GM23338 (cell line): ENCODE results near the gene DPF3. TPM values are rescaled to one million over a fixed set of nuclear protein-coding genes. Genes with fewer than 3 reads are reported as not detected.

Source experiments
- ATAC-seq: fragments of 200-7000 bp; cut with Tn5 transposase; 3 replicates; pipeline ENCODE4 v1.9.1; 2020
- DNase-seq: peaks from one replicate; pipeline ENCODE4 v3.0.0-alpha.2; 2015; ENCODE audit warnings: low spot score
- H2AFZ ChIP-seq: fragments of 200-600 bp; sonication (generic); 2 replicates; pipeline ENCODE4 v1.8.0; 2016; ENCODE audit warnings: antibody characterized with exemption, mild to moderate bottlenecking, moderate library complexity
- H3F3A ChIP-seq: fragments of 200-600 bp; sonication (generic); replicated peaks from 2 replicates; pipeline ENCODE4 v1.8.0; 2017; ENCODE audit warnings: antibody characterized with exemption, mixed run types, low read depth
- H3K27ac ChIP-seq: fragments of 200-600 bp; sonication (generic); 2 replicates; pipeline ENCODE4 v1.6.1; 2016; ENCODE audit warnings: low read depth
- H3K27me3 ChIP-seq: fragments of 200-600 bp; sonication (generic); 2 replicates; pipeline ENCODE4 v1.8.0; 2016; ENCODE audit warnings: mild to moderate bottlenecking, mixed run types, moderate library complexity; ENCODE audit not compliant: insufficient read depth
- H3K36me3 ChIP-seq: fragments of 200-600 bp; sonication (generic); 2 replicates; pipeline ENCODE4 v1.8.0; 2016; ENCODE audit warnings: mild to moderate bottlenecking; ENCODE audit not compliant: insufficient read depth
- H3K4me1 ChIP-seq: fragments of 200-600 bp; sonication (generic); 2 replicates; pipeline ENCODE4 v1.8.0; 2016; ENCODE audit warnings: mild to moderate bottlenecking, moderate library complexity; ENCODE audit not compliant: insufficient read depth
- H3K4me2 ChIP-seq: fragments of 200-600 bp; sonication (generic); 2 replicates; pipeline ENCODE4 v1.7.1; 2017; ENCODE audit warnings: mixed run types
- H3K4me3 ChIP-seq: fragments of 200-600 bp; sonication (generic); 2 replicates; pipeline ENCODE4 v1.6.1; 2016; ENCODE audit warnings: mixed run types
- H3K79me2 ChIP-seq: fragments of 200-600 bp; sonication (generic); replicated peaks from 2 replicates; pipeline ENCODE4 v1.8.0; 2017; ENCODE audit warnings: mild to moderate bottlenecking; ENCODE audit not compliant: insufficient read depth
- H3K9me2 ChIP-seq: fragments of 200-600 bp; sonication (generic); 2 replicates; pipeline ENCODE4 v1.8.0; 2017; ENCODE audit not compliant: insufficient read depth
- H4K20me1 ChIP-seq: fragments of 200-600 bp; sonication (generic); replicated peaks from 2 replicates; pipeline ENCODE4 v1.8.0; 2017; ENCODE audit warnings: mild to moderate bottlenecking; ENCODE audit not compliant: insufficient read depth
- H3K27ac Mint-ChIP-seq: 2 replicates; pipeline ENCODE4 v1.8.0; 2020; ENCODE audit warnings: inconsistent platforms, mild to moderate bottlenecking, moderate library complexity, mixed read lengths
- H3K27me3 Mint-ChIP-seq: 3 replicates; pipeline ENCODE4 v1.8.0; 2022; ENCODE audit warnings: low read depth, mild to moderate bottlenecking, moderate library complexity, mixed read lengths, inconsistent platforms; ENCODE audit not compliant: insufficient read depth, poor library complexity
- H3K36me3 Mint-ChIP-seq: 3 replicates; pipeline ENCODE4 v1.8.0; 2021; ENCODE audit warnings: low read depth, mild to moderate bottlenecking, inconsistent platforms, moderate library complexity, mixed read lengths
- H3K4me1 Mint-ChIP-seq: 3 replicates; pipeline ENCODE4 v1.8.0; 2020; ENCODE audit warnings: mild to moderate bottlenecking, inconsistent platforms, mixed read lengths
- H3K4me3 Mint-ChIP-seq: 3 replicates; pipeline ENCODE4 v1.8.0; 2021; ENCODE audit warnings: moderate library complexity, mild to moderate bottlenecking, inconsistent platforms, mixed read lengths
- H3K9me3 Mint-ChIP-seq: 3 replicates; pipeline ENCODE4 v1.8.0; 2020; ENCODE audit warnings: moderate library complexity, mild to moderate bottlenecking, inconsistent platforms, mixed read lengths
- CREB1 ChIP-seq: fragments of 250-450 bp; sonication (Bioruptor Pico); IDR thresholded peaks from 2 replicates; pipeline ENCODE4 v1.5.0; 2020; ENCODE audit warnings: low read depth, mild to moderate bottlenecking, moderate library complexity
- EZH2 ChIP-seq: fragments of 200-600 bp; sonication (generic); IDR thresholded peaks from one replicate; pipeline ENCODE4 v1.8.0; 2017; ENCODE audit warnings: antibody characterized with exemption, mild to moderate bottlenecking, low read depth; ENCODE audit not compliant: unreplicated experiment
- JUNB ChIP-seq: IDR thresholded peaks from one replicate; pipeline ENCODE4 v1.6.1; 2016; ENCODE audit warnings: antibody characterized with exemption; ENCODE audit not compliant: unreplicated experiment
- NANOG ChIP-seq: IDR thresholded peaks from 2 replicates; pipeline ENCODE4 v1.6.1; 2016; ENCODE audit warnings: antibody characterized with exemption, borderline replicate concordance
- ZNF114 ChIP-seq: fragments of 250-450 bp; sonication (Bioruptor Pico); IDR thresholded peaks from 2 replicates; pipeline ENCODE4 v1.5.0; 2020; ENCODE audit warnings: mild to moderate bottlenecking, moderate library complexity
- ZNF331 ChIP-seq: fragments of 250-450 bp; sonication (Bioruptor Pico); IDR thresholded peaks from 2 replicates; pipeline ENCODE4 v1.5.0; 2020; ENCODE audit warnings: low read depth, mild to moderate bottlenecking, moderate library complexity
- polyA plus RNA-seq: library from polyadenylated mRNA; unstranded; fragments of >200 nt; fragmentation: Nextera tagmentation; extraction: Ambion mirVana; gene quantifications from 2 replicates; pipeline ENCODE4 v1.2.1, GENCODE V29; 2016
- total RNA-seq: library from RNA; depleted of rRNA; stranded (reverse); fragments of >200 nt; shearing (Covaris generic); gene quantifications from 2 replicates; pipeline ENCODE4 v1.2.3, GENCODE V29; 2014

The DPF3 gene
- total and polyA plus RNA-seq, 2 experiments from 2014 or later: 0.18 to 1.0 TPM

- Histone ChIP-seq H4K20me1 (no peaks in the 10 kb centered on the region), H3K27ac (no peak overlapping the region), H3K79me2 (no peaks in the 10 kb centered on the region), H3K4me2 (no peak overlapping the region), H3F3A (no peaks in the 10 kb centered on the region), H3K27me3 (no peaks in the 10 kb centered on the region), H2AFZ (no peak overlapping the region), H3K36me3 (no peaks in the 10 kb centered on the region), H3K9me2 (0 out of 2 replicates have a peak, but pooled peaks cover 4% of the 10 kb centered on the region), H3K4me1 (no peaks in the 10 kb centered on the region), H3K4me3 (no peak overlapping the region)
- Mint-ChIP-seq H3K36me3 (no peaks in the 10 kb centered on the region), H3K4me3 (no peak overlapping the region), H3K27me3 (no peaks in the 10 kb centered on the region), H3K27ac (no peak overlapping the region), H3K4me1 (no peaks in the 10 kb centered on the region), H3K9me3 (no peaks in the 10 kb centered on the region)
- TF ChIP-seq EZH2: no peak
- TF ChIP-seq CREB1 (CRISPR knock-in tag): no peak
- no peak for ATAC-seq
- DNase-seq: no peak
Observed at GRCh38 chr14:72663956-72664650, 229.8 kb downstream of the DPF3 start.

- Mint-ChIP-seq H3K4me3 (no peak overlapping the region), H3K27ac (no peak overlapping the region), H3K4me1 (no peaks in the 10 kb centered on the region), H3K36me3 (no peaks in the 10 kb centered on the region), H3K27me3 (no peaks in the 10 kb centered on the region), H3K9me3 (no peaks in the 10 kb centered on the region)
- H3K4me3 ChIP-seq: no peak overlapping the region
- H3F3A ChIP-seq: no peaks in the 10 kb centered on the region
- no peak for ATAC-seq
- H3K9me2 ChIP-seq: 0 out of 2 replicates have a peak, but pooled peaks cover 4% of the 10 kb centered on the region
- H3K79me2 ChIP-seq: no peaks in the 10 kb centered on the region
- no peak overlapping the region for H3K27ac ChIP-seq
- no peaks in the 10 kb centered on the region for H3K36me3 ChIP-seq
- no peaks in the 10 kb centered on the region for H3K4me1 ChIP-seq
- H2AFZ ChIP-seq: no peak overlapping the region
- no peaks in the 10 kb centered on the region for H3K27me3 ChIP-seq
- DNase-seq: no peak
- TF ChIP-seq ZNF114 (CRISPR knock-in tag) (no peak), NANOG (no peak), JUNB (no peak)
- no peak overlapping the region for H3K4me2 ChIP-seq
- no peaks in the 10 kb centered on the region for H4K20me1 ChIP-seq
Observed at GRCh38 chr14:72663076-72663487, 230.8 kb downstream of the DPF3 start.

- no peak for TF ChIP-seq ZNF331 (CRISPR knock-in tag)
- no peaks in the 10 kb centered on the region for H3K27me3 ChIP-seq
- H3K36me3 ChIP-seq: no peaks in the 10 kb centered on the region
- Mint-ChIP-seq H3K27me3 (no peaks in the 10 kb centered on the region), H3K27ac (no peak overlapping the region), H3K36me3 (no peaks in the 10 kb centered on the region), H3K4me1 (no peaks in the 10 kb centered on the region), H3K4me3 (no peak overlapping the region), H3K9me3 (no peaks in the 10 kb centered on the region)
- no peaks in the 10 kb centered on the region for H3K79me2 ChIP-seq
- DNase-seq: no peak
- H3K4me3 ChIP-seq: no peak overlapping the region
- H4K20me1 ChIP-seq: no peaks in the 10 kb centered on the region
- H3K4me2 ChIP-seq: no peak overlapping the region
- no peaks in the 10 kb centered on the region for H3F3A ChIP-seq
- no peak for ATAC-seq
- 0 out of 2 replicates have a peak, but pooled peaks cover 4% of the 10 kb centered on the region for H3K9me2 ChIP-seq
- no peak overlapping the region for H2AFZ ChIP-seq
- H3K4me1 ChIP-seq: no peaks in the 10 kb centered on the region
- H3K27ac ChIP-seq: no peak overlapping the region
Observed at GRCh38 chr14:72662214-72662613, 231.7 kb downstream of the DPF3 start.
